Measurements from ENCODE around the gene TAC1.
"Not testable (repeated sequence)": the region's sequence is repeated elsewhere in the genome, so short reads cannot be mapped to it uniquely, and the experiment has no call there.

TAC1 gene

GRCh38 chr7:97731736-97732564 lies at the start of gene TAC1:
Gene TAC1 (plus strand): TSS chr7:97732086. CDS start chr7:97732613, 527 bp downstream.
- DNase-seq (ENCODE audit: low read depth in 1 of 2, low spot score in 1 of 2) = no peak

DNA sequence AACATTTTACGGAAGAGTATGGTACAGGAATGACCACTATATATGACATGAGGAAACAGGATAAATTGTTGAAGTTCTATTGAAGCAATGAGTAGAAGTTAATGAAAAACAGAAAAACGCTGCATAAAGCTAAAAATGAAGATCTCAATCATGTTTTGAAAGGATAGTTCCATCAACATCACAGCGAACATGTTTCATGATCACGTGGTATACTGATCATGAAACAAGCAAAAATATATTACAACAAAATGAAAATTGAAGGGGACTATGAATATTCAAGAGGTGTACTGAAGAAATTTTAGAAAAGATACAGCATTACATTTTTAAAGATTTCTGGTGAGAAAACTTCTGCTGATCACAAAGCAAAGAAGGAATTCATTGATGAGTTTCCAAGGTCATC lies 45.9 kb upstream of the TAC1 start:
- no peak for DNase-seq (ENCODE audit: low read depth in 1 of 2, low spot score in 1 of 2)

GRCh38 chr7:97693586-97693985 lies 38.3 kb upstream of the TAC1 start:
- DNase-seq (ENCODE audit: low read depth in 1 of 2, low spot score in 1 of 2) = no peak

GRCh38 chr7:97694355-97694754 lies 37.5 kb upstream of the TAC1 start:
- no peak for DNase-seq (ENCODE audit: low read depth in 1 of 2, low spot score in 1 of 2)

GRCh38 chr7:97697396-97697795 lies 34.5 kb upstream of the TAC1 start:
- DNase-seq (ENCODE audit: low read depth in 1 of 2, low spot score in 1 of 2) = no peak

DNA sequence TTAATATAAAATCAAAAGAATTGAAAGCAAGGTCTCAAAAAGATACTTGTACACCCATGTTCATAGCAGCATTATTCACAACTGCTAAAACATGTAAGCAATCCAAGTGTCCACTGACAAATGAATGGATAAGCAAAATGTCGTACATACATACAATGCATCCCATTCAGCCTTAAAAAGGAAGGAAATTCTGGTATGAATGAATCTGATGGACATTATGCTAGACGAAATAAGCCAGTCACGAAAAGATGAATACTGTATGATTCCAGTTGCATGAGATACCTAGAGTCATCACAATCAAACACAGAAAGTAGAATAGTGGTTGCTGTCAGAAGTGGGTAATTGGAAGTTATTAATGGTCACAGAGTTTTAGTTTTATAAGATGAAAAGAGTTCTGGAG lies 9.5 kb upstream of the TAC1 start:
- DNase-seq (ENCODE audit: low read depth in 1 of 2, low spot score in 1 of 2) = no peak

DNA sequence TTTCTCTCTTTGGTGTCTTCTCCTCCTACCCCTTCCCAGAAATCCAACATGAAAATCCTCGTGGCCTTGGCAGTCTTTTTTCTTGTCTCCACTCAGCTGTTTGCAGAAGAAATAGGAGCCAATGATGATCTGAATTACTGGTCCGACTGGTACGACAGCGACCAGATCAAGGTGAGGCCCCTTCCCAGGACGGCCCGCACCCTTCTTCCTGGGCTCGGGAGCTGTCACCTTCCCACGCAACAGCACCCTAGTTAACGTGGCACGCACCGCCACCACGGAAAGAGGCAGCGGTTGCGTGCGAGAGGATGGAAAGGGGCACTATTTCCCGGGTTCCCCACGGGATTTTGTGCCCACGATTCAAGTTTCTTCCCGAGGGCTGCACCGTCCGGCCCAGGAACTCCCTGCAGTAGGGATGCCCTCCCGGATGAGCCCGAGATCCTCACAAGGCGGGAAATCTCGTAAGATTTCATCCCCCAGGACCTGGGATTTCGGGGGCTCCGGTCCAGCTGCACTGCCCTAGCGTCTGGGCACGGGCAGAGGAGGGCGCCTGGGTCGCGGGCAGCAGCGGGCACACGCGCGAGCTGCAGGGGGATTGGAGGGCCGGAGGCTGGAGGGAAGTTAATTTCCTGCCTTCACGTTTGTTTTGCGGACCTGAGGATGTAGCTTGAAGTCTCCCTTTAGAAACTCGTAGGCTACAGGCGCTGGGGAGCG lies 834 bp downstream of the TAC1 start:
- no peak for DNase-seq (ENCODE audit: low read depth in 1 of 2, low spot score in 1 of 2)

DNA sequence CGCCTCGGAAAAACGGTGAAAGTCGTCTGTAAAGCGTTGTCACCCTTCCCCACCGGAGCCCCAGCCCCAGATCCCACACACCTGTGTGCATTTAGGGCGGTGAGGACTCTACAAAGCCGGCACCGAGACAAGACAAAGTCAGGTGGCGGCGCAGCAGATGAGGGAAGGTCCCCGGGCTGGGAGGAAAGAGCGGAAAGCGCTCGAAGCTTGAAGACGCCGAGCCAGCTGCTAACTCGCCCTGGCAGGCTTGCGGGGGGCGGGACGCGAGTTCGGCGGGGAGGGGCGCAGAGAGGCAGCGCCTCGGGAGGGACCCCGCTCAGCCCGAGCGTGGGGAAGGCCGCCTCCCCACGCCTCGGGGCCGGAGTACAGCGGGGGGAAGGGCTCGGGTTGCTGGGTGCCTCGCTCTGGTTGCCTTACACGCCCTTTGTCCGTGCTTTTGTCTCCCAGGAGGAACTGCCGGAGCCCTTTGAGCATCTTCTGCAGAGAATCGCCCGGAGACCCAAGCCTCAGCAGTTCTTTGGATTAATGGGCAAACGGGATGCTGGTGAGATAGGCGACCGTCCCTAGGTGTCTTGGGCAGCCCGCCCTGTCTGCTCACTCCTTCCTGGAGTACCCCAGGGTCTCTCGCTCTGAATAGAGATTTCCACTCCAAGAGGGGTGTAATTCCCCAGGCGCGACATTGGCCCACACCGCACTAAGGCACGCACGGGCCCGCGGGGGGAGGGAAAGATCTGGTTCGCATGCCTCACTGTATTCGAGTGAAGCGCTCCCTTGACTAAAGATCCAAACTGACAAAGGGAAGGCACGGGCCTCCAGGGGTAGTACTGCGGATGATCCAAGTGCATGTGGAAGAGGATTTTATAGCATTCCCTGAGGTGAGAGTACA lies 1.6 kb downstream of the TAC1 start:
- DNase-seq (ENCODE audit: low read depth in 1 of 2, low spot score in 1 of 2) = no peak

GRCh38 chr7:97734255-97734654 lies 2.4 kb downstream of the TAC1 start:
- no peak for DNase-seq (ENCODE audit: low read depth in 1 of 2, low spot score in 1 of 2)

DNA sequence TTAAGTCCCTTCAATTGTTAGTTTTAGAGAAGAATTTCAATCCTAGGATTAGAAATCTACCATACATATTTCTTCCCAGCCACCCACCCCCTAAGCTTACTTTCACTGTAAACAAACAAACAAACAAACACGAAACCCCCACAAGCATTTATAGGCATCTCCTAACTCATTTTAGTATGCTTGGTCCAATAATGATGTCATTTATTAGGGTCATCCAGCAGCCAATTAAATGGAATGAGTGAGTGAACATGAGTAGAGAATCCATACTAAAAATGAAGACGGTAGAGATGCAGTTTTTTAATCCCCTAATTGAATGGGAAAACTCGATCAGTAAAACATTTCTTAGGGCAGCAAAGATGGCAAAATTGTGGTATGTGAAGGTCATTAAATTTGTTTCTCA lies 3.2 kb downstream of the TAC1 start:
- no peak for DNase-seq (ENCODE audit: low read depth in 1 of 2, low spot score in 1 of 2)

GRCh38 chr7:97748482-97748881 lies 16.6 kb downstream of the TAC1 start:
- no peak for DNase-seq (ENCODE audit: low read depth in 1 of 2, low spot score in 1 of 2)

DNA sequence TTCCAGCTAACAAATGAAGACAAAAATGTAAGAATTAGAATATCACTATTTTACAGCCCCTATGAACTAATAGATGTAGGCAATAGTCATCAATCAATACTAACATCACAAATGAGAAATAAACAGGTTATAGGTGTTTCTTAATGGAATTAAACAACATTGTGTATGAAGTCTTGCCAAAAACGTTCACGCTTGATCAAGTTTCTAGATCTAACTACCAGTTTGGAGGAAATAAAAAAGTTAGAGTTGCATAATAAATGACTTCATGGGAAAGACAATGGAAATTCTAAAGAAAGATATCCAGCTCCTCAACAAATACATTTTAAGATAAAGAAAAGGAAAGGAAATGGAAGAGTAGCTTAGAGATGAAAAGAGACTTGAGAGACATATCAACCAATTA lies 19.7 kb downstream of the TAC1 start:
- DNase-seq (ENCODE audit: low read depth in 1 of 2, low spot score in 1 of 2) = no peak

DNA sequence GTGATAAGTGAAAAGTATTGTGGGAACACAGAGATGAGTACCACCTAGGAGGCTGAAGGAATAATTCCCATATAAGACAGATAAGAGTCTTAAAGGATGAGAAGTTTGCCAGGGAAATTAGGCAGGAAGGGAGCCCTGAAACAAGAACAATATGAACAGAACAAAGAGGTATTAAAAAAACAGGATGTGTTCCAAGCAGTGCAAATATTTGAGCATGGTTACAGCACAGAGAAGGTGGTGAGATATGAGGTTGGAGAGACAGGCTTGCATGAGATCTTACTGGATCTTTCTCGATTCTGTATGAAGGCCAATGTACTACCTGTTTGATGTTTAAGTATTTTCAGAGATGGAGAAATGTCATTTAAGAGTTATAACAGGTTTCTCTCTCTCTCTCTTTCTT lies 20.3 kb downstream of the TAC1 start:
- DNase-seq (ENCODE audit: low read depth in 1 of 2, low spot score in 1 of 2) = no peak

GRCh38 chr7:97757824-97758223 lies 25.9 kb downstream of the TAC1 start:
- DNase-seq (ENCODE audit: low read depth in 1 of 2, low spot score in 1 of 2) = no peak

DNA sequence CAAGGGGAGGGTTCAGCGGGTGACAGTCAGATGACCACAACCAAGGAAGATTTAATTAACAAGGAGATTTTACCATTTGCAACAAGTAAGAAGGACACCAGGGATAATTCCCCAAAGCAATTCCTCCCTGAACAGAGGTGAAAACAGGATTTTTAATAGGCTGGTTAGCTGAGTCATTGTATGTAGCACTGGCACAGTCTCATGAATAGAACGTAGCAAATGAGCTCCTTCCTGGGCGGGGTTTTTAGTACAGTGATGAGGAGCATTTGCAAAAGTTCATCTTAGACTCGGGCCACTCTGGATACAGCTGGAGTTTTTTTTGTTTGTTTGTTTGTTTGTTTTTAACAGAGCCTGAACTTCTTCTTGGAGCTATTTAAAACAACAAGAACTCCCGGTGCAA lies 39.0 kb downstream of the TAC1 start:
- DNase-seq (ENCODE audit: low read depth in 1 of 2, low spot score in 1 of 2) = no peak

GRCh38 chr7:97771576-97771975 lies 39.7 kb downstream of the TAC1 start:
- no peak for DNase-seq (ENCODE audit: low read depth in 1 of 2, low spot score in 1 of 2)

DNA sequence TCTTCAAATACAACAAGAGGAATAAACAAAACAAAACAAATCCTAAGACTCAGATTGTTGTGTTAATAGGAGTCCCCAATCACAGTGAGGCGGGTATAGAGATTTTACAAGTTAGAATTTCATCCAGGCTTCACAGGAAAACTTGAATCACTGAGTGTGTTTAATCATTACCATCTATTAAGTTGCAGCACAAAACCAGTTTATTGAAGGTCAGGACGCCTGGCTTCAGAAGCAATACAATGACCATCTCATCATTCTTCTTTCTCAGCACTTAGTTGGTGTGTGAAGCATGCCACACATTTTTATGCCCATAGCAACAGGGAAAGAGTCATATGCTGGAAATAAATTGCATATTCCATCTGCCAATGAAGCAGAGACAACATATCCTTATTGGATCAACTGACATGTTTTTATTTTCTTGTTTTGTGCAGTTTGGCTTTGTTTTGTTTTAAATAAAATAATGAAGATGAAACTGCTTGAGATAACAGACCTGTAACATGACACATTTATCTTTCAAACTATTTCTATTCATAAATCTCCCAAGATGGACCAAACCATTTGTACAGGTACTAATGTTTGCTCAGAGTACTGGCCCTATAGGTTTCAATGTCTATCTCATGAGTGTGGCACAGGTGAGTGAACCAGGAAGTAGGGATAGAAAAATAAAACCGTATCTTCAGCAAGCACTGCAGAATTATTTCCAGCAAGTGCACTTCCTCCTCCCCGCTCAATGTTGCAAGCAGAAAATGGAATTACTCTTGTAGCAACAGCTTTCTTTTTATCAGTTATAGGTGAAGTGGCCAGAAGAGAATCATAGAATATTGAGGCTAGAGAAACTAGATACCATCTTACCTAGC lies 40.4 kb downstream of the TAC1 start:
- DNase-seq (ENCODE audit: low read depth in 1 of 2, low spot score in 1 of 2) = no peak

GRCh38 chr7:97786398-97786797 lies 54.5 kb downstream of the TAC1 start:
- DNase-seq (ENCODE audit: low read depth in 1 of 2, low spot score in 1 of 2) = not testable (repeated sequence)

Measured in stimulated activated CD4-positive, alpha-beta T cell treated with anti-CD3 and anti-CD28 coated beads, Interleukin-15, amount 100 ng/mL, for 1 hour (primary cell).